DND-41 (cell line): Measurements from ENCODE around the gene HNRNPH2.

Experiments used
- CTCF ChIP-seq: IDR thresholded peaks from 2 replicates; pipeline ENCODE4 v1.5.1; 2012; ENCODE audit warnings: borderline replicate concordance, low read length, moderate library complexity, mild to moderate bottlenecking; ENCODE audit not compliant: poor library complexity, severe bottlenecking; ENCODE audit errors: extremely low read depth
- EZH2 ChIP-seq: IDR thresholded peaks from 3 replicates; pipeline ENCODE4 v1.6.1; 2012; ENCODE audit warnings: borderline replicate concordance, low read depth, mild to moderate bottlenecking, moderate library complexity, low read length, inconsistent platforms; ENCODE audit not compliant: severe bottlenecking

- TF ChIP-seq CTCF (no peak), EZH2 (no peak)
Observed at GRCh38 chrX:101369687-101370086, 38.3 kb upstream of the HNRNPH2 start.
